Chondrocyte (in vitro differentiated cells): Measurements from ENCODE around the gene CDK17. TPM values are rescaled to one million over a fixed set of nuclear protein-coding genes. Genes with fewer than 3 reads are reported as not detected.
A peak's percentile ranks its signal among the peaks of the same experiment; 100 is the strongest.
"Not testable (repeated sequence)": the region's sequence is repeated elsewhere in the genome, so short reads cannot be mapped to it uniquely, and the experiment has no call there.

Experiments
- DNase-seq: peaks from one replicate; pipeline ENCODE4 v3.0.0; 2021; ENCODE audit warnings: mixed read lengths, low spot score
- H3K27ac Mint-ChIP-seq: one replicate; pipeline ENCODE4 v1.8.0; 2021; ENCODE audit warnings: mild to moderate bottlenecking, moderate library complexity, mixed read lengths; ENCODE audit not compliant: unreplicated experiment
- H3K27me3 Mint-ChIP-seq: 2 replicates; pipeline ENCODE4 v1.8.0; 2021; ENCODE audit warnings: low read depth, mixed read lengths
- H3K36me3 Mint-ChIP-seq: 2 replicates; pipeline ENCODE4 v1.8.0; 2021; ENCODE audit warnings: low read depth, mixed read lengths
- H3K4me1 Mint-ChIP-seq: 2 replicates; pipeline ENCODE4 v1.8.0; 2021; ENCODE audit warnings: low read depth, mild to moderate bottlenecking, mixed read lengths
- H3K4me3 Mint-ChIP-seq: one replicate; pipeline ENCODE4 v1.8.0; 2021; ENCODE audit warnings: mild to moderate bottlenecking, moderate library complexity, mixed read lengths; ENCODE audit not compliant: unreplicated experiment
- H3K9me3 Mint-ChIP-seq: 2 replicates; pipeline ENCODE4 v1.8.0; 2021; ENCODE audit warnings: low read depth, mixed read lengths
- total RNA-seq: library from RNA; stranded (reverse); gene quantifications from 3 replicates; pipeline ENCODE4 v1.2.1, GENCODE V29; 2021
- TF ChIP-seq, protein P1 (sequence below): fragments of 200-600 bp; sonication (generic); IDR thresholded peaks from 2 replicates; pipeline ENCODE4 v1.5.0; 2021; ENCODE audit warnings: antibody characterized with exemption, mild to moderate bottlenecking, moderate library complexity

Gene CDK17
- total RNA-seq, 1 donor from 2014 or later = 28.5 TPM

DNA sequence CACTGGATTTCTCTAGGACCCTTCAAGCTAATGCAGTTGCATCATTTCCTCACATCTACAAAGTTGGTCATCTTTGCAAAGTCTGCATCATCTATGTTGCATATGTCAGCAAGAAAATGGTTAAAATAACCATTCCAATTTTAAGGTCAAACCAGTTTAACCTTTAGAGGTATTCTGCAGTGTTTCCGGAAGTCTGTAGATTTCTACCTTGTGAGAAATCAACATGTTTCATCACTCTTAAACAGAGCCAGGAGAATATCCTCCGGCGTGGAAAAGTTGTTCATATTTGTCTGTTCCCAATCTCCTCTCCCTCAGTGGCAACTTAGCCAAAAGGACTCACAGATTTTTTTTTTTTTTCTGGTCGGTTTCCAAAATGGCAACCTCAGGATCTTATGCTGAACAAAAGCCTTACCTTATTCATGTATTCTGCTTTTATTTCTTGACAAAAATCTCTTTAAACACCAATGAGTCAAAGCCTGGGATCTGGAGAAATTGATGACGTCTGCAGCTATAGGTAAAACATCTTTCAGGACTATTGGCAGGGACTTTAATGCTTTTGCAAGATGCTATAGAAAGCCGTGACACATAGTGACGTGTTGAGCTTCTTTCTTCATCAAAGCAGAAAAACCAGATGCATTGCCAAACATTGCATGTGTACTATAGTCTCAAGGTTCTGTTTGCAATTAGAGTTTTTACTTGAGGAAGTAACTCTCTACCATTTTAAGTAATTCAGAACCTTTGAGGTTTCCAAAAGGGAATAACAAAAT lies 16.0 kb upstream of the CDK17 start:
- TF ChIP-seq, protein P1, sequence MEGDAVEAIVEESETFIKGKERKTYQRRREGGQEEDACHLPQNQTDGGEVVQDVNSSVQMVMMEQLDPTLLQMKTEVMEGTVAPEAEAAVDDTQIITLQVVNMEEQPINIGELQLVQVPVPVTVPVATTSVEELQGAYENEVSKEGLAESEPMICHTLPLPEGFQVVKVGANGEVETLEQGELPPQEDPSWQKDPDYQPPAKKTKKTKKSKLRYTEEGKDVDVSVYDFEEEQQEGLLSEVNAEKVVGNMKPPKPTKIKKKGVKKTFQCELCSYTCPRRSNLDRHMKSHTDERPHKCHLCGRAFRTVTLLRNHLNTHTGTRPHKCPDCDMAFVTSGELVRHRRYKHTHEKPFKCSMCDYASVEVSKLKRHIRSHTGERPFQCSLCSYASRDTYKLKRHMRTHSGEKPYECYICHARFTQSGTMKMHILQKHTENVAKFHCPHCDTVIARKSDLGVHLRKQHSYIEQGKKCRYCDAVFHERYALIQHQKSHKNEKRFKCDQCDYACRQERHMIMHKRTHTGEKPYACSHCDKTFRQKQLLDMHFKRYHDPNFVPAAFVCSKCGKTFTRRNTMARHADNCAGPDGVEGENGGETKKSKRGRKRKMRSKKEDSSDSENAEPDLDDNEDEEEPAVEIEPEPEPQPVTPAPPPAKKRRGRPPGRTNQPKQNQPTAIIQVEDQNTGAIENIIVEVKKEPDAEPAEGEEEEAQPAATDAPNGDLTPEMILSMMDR = no peak
- peaks cover 19% of the 10 kb centered on the region for H3K4me1 Mint-ChIP-seq
- no peak overlapping the region for H3K27ac Mint-ChIP-seq
- DNase-seq = no peak
- no peaks in the 10 kb centered on the region for H3K36me3 Mint-ChIP-seq
- no peaks in the 10 kb centered on the region for H3K27me3 Mint-ChIP-seq
- no peaks in the 10 kb centered on the region for H3K9me3 Mint-ChIP-seq
- H3K4me3 Mint-ChIP-seq = no peak overlapping the region

DNA sequence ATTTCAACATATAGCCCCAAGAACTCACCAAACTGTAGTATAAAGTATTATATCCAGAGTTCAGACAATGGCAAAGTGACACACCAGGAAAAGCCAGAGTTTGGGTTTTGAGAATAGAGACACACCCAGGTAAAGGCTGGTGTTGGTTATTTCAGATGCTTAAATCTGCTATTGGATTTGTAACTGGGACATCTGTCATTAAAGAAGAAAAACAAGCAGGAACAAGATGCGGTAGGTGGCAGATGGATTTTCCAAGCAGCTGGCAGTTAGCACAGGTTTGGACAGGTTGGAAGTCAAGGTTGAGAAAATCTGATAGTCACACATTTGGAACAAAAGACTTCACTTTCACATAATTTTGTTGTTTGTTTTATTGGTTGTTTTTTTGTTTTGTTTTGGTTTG lies 14.4 kb upstream of the CDK17 start:
- TF ChIP-seq, protein P1 = no peak
- Mint-ChIP-seq H3K9me3 (no peaks in the 10 kb centered on the region), H3K36me3 (no peaks in the 10 kb centered on the region), H3K27me3 (no peaks in the 10 kb centered on the region), H3K4me3 (no peak overlapping the region), H3K4me1 (peaks cover 5% of the 10 kb centered on the region), H3K27ac (no peak overlapping the region)
- DNase-seq = no peak

DNA sequence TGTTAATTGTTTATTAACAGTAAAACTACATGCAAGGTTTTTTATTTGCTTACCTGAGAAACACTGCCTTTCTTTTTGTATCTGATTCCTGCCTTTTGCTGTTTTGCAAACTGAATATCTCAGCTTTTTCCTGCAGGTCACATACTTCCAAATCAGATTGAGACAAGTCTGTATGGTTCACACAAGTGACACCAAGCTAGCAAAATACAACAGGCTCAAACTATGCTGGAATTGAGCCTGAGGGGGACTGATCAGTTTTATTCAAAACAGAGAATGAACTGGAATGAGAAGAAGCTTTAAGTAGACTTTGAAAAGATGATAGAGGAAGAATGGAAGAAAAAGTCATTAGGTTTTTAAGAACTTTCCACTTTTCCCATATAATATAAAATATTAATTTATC lies 12.2 kb upstream of the CDK17 start:
- H3K9me3 Mint-ChIP-seq = no peaks in the 10 kb centered on the region
- H3K4me1 Mint-ChIP-seq = peaks cover 5% of the 10 kb centered on the region
- TF ChIP-seq, protein P1 = no peak
- H3K27ac Mint-ChIP-seq = no peak overlapping the region
- H3K36me3 Mint-ChIP-seq = no peaks in the 10 kb centered on the region
- no peak for DNase-seq
- H3K27me3 Mint-ChIP-seq = no peaks in the 10 kb centered on the region
- H3K4me3 Mint-ChIP-seq = no peak overlapping the region

DNA sequence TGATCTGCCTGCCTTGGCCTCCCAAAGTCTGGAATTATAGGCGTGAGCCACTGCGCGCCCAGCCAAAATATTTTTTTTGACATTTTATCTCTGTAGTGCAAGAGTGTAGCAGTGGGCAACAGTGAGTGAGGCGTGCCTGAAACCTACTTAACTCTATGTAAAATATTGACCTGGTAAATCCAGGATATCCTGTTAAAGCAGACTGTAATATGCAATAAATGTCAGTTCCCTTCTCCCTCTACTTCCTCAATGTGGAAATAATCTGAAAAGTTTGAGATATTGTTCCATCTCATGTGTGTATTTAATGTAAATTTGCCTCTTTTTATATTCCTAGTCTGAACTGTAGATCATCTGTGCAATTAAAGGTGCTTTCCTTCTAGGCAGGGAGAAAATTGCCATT lies 9.5 kb upstream of the CDK17 start:
- TF ChIP-seq, protein P1 = no peak
- Mint-ChIP-seq H3K27me3 (no peaks in the 10 kb centered on the region), H3K36me3 (no peaks in the 10 kb centered on the region), H3K9me3 (no peaks in the 10 kb centered on the region), H3K4me3 (no peak overlapping the region), H3K27ac (peak overlapping the region; percentile 12), H3K4me1 (no peaks in the 10 kb centered on the region)
- DNase-seq = no peak

DNA sequence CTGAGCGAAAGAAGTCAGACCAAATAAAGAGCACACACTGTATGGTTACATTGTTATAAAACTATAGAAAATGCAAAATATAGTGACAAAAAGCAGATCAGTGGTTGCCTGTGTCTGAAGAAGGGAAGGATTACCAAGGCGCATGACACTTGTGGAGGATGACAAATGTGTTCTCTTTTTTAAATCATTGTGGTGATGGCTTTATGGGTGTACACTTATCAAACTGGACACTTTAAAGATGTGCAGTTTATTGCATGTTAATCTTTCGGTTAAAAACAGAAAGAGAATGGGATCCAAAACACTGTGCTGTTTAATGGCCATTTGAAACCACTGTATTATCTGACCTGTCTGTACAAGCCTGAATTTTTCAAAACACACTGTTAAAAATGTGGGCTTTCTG lies 8.8 kb upstream of the CDK17 start:
- Mint-ChIP-seq H3K27ac (no peak overlapping the region), H3K9me3 (no peaks in the 10 kb centered on the region), H3K36me3 (no peaks in the 10 kb centered on the region), H3K27me3 (no peaks in the 10 kb centered on the region), H3K4me3 (no peak overlapping the region), H3K4me1 (no peaks in the 10 kb centered on the region)
- TF ChIP-seq, protein P1 = no peak
- DNase-seq = no peak

DNA sequence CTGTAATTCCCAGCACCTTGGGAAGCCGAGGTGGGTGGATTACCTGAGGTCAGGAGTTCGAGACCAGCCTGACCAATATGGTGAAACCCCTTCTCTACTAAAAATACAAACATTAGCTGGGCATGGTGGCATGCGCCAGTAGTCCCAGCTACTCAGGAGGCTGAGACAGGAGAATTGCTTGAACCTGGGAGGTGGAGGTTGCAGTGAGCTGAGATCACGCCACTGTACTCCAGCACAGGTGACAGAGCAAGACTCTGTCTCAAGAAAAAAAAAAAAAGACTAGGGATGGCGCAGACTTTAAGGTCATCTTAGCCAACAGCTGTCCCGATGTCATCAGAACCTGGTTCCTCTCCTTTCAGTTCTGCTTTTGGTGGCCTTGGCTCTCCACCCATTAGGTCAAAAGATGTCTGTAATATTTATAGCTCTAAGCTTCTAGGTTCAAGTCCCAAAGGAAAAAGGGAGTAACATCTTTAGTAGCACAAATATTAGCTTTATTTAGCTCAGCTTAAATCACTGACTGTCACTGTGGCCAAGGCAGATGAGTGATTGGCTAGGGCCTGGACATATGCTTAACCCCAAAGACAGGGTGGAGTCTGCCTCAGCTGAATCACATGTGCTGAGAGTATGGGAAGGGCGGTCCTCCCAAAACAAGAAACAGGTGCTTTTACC lies 7.3 kb upstream of the CDK17 start:
- not testable (repeated sequence) for H3K27ac Mint-ChIP-seq, H3K4me1 Mint-ChIP-seq, H3K36me3 Mint-ChIP-seq, H3K4me3 Mint-ChIP-seq, H3K9me3 Mint-ChIP-seq, H3K27me3 Mint-ChIP-seq, DNase-seq
